ENCODE data around the gene KCTD12.

The KCTD12 gene

GRCh38 chr13:76865996-76866503 is 20.2 kb downstream of the KCTD12 start:
- TF ChIP-seq SPI1 (IDR thresholded peaks at IDR 0.05; ENCODE audit: low read depth, low read length) (no peak), TAF1 (IDR thresholded peaks at IDR 0.05; ENCODE audit: low read depth, low read length) (no peak), POU2F2 (IDR thresholded peaks at IDR 0.05; ENCODE audit: low read depth, low read length) (no peak), POLR2AphosphoS5 (IDR thresholded peaks at IDR 0.05; ENCODE audit: low read depth, low read length) (no peak), PAX5 (IDR thresholded peaks at IDR 0.05; ENCODE audit: insufficient read depth, low read length, severe bottlenecking) (no peak), POLR2A (IDR thresholded peaks at IDR 0.05; ENCODE audit: low read depth, low read length) (no peak)
- no peak for FAIRE-seq

GRCh38 chr13:76865109-76865508 is 21.1 kb downstream of the KCTD12 start:
- TF ChIP-seq POLR2A (IDR thresholded peaks at IDR 0.05; ENCODE audit: low read depth, low read length) = no peak
- TF ChIP-seq PAX5 (IDR thresholded peaks at IDR 0.05; ENCODE audit: insufficient read depth, low read length, severe bottlenecking) = no peak
- no peak for TF ChIP-seq POU2F2 (IDR thresholded peaks at IDR 0.05; ENCODE audit: low read depth, low read length)
- TF ChIP-seq POLR2AphosphoS5 (IDR thresholded peaks at IDR 0.05; ENCODE audit: low read depth, low read length) = no peak
- TF ChIP-seq SPI1 (IDR thresholded peaks at IDR 0.05; ENCODE audit: low read depth, low read length) = no peak
- TF ChIP-seq TAF1 (IDR thresholded peaks at IDR 0.05; ENCODE audit: low read depth, low read length) = no peak
- DNase-seq (ENCODE audit: insufficient read length, low spot score) (no peak), FAIRE-seq (no peak)

More at GRCh38 chr13:76865996-76866503, 20.2 kb downstream of the KCTD12 start:
- no peak for DNase-seq (ENCODE audit: insufficient read length, low spot score)

GRCh38 chr13:76864259-76864658 is 21.9 kb downstream of the KCTD12 start:
- DNase-seq (ENCODE audit: insufficient read length, low spot score) (no peak), FAIRE-seq (no peak)
- TF ChIP-seq POU2F2 (IDR thresholded peaks at IDR 0.05; ENCODE audit: low read depth, low read length) (no peak), TAF1 (IDR thresholded peaks at IDR 0.05; ENCODE audit: low read depth, low read length) (no peak), POLR2A (IDR thresholded peaks at IDR 0.05; ENCODE audit: low read depth, low read length) (no peak), SPI1 (IDR thresholded peaks at IDR 0.05; ENCODE audit: low read depth, low read length) (no peak)

- DNase-seq (ENCODE audit: insufficient read length, low spot score) (no peak), FAIRE-seq (no peak)
- TF ChIP-seq POLR2A (IDR thresholded peaks at IDR 0.05; ENCODE audit: low read depth, low read length) = no peak
- no peak for TF ChIP-seq SPI1 (IDR thresholded peaks at IDR 0.05; ENCODE audit: low read depth, low read length)
Measured at GRCh38 chr13:76863022-76863421, 23.2 kb downstream of the KCTD12 start.

GRCh38 chr13:76861859-76862258 is 24.3 kb downstream of the KCTD12 start:
- TF ChIP-seq SPI1 (IDR thresholded peaks at IDR 0.05; ENCODE audit: low read depth, low read length) (no peak), TAF1 (IDR thresholded peaks at IDR 0.05; ENCODE audit: low read depth, low read length) (no peak), PAX5 (IDR thresholded peaks at IDR 0.05; ENCODE audit: insufficient read depth, low read length, severe bottlenecking) (no peak), POLR2A (IDR thresholded peaks at IDR 0.05; ENCODE audit: low read depth, low read length) (no peak), POLR2AphosphoS5 (IDR thresholded peaks at IDR 0.05; ENCODE audit: low read depth, low read length) (no peak), POU2F2 (IDR thresholded peaks at IDR 0.05; ENCODE audit: low read depth, low read length) (no peak)
- no peak for FAIRE-seq
- DNase-seq (ENCODE audit: insufficient read length, low spot score) = no peak

GRCh38 chr13:76860706-76861105 is 25.5 kb downstream of the KCTD12 start:
- FAIRE-seq (no peak), DNase-seq (ENCODE audit: insufficient read length, low spot score) (no peak)
- TF ChIP-seq PAX5 (IDR thresholded peaks at IDR 0.05; ENCODE audit: insufficient read depth, low read length, severe bottlenecking) (no peak), SPI1 (IDR thresholded peaks at IDR 0.05; ENCODE audit: low read depth, low read length) (no peak), POLR2AphosphoS5 (IDR thresholded peaks at IDR 0.05; ENCODE audit: low read depth, low read length) (no peak), POU2F2 (IDR thresholded peaks at IDR 0.05; ENCODE audit: low read depth, low read length) (no peak), POLR2A (IDR thresholded peaks at IDR 0.05; ENCODE audit: low read depth, low read length) (no peak), TAF1 (IDR thresholded peaks at IDR 0.05; ENCODE audit: low read depth, low read length) (no peak)

GRCh38 chr13:76854894-76855293 is 31.3 kb downstream of the KCTD12 start:
- no peak for TF ChIP-seq TAF1 (IDR thresholded peaks at IDR 0.05; ENCODE audit: low read depth, low read length)
- TF ChIP-seq PAX5 (IDR thresholded peaks at IDR 0.05; ENCODE audit: insufficient read depth, low read length, severe bottlenecking) = no peak
- no peak for TF ChIP-seq SPI1 (IDR thresholded peaks at IDR 0.05; ENCODE audit: low read depth, low read length)
- no peak for TF ChIP-seq POU2F2 (IDR thresholded peaks at IDR 0.05; ENCODE audit: low read depth, low read length)
- FAIRE-seq (no peak), DNase-seq (ENCODE audit: insufficient read length, low spot score) (no peak)

GRCh38 chr13:76853921-76854608 is 32.1 kb downstream of the KCTD12 start:
- TF ChIP-seq SPI1 (IDR thresholded peaks at IDR 0.05; ENCODE audit: low read depth, low read length) (no peak), POLR2AphosphoS5 (IDR thresholded peaks at IDR 0.05; ENCODE audit: low read depth, low read length) (no peak), POU2F2 (IDR thresholded peaks at IDR 0.05; ENCODE audit: low read depth, low read length) (no peak), TAF1 (IDR thresholded peaks at IDR 0.05; ENCODE audit: low read depth, low read length) (no peak), PAX5 (IDR thresholded peaks at IDR 0.05; ENCODE audit: insufficient read depth, low read length, severe bottlenecking) (no peak), POLR2A (IDR thresholded peaks at IDR 0.05; ENCODE audit: low read depth, low read length) (no peak)
- DNase-seq (ENCODE audit: insufficient read length, low spot score) (no peak), FAIRE-seq (no peak)

- FAIRE-seq = no peak
- TF ChIP-seq PAX5 (IDR thresholded peaks at IDR 0.05; ENCODE audit: insufficient read depth, low read length, severe bottlenecking) (no peak), POLR2AphosphoS5 (IDR thresholded peaks at IDR 0.05; ENCODE audit: low read depth, low read length) (no peak), TAF1 (IDR thresholded peaks at IDR 0.05; ENCODE audit: low read depth, low read length) (no peak), POLR2A (IDR thresholded peaks at IDR 0.05; ENCODE audit: low read depth, low read length) (no peak), SPI1 (IDR thresholded peaks at IDR 0.05; ENCODE audit: low read depth, low read length) (no peak), POU2F2 (IDR thresholded peaks at IDR 0.05; ENCODE audit: low read depth, low read length) (no peak)
- DNase-seq (ENCODE audit: insufficient read length, low spot score) = no peak
Measured at GRCh38 chr13:76853481-76853880, 32.7 kb downstream of the KCTD12 start.

GRCh38 chr13:76852986-76853385 is 33.2 kb downstream of the KCTD12 start:
- TF ChIP-seq PAX5 (IDR thresholded peaks at IDR 0.05; ENCODE audit: insufficient read depth, low read length, severe bottlenecking) (no peak), SPI1 (IDR thresholded peaks at IDR 0.05; ENCODE audit: low read depth, low read length) (no peak), POU2F2 (IDR thresholded peaks at IDR 0.05; ENCODE audit: low read depth, low read length) (no peak), POLR2AphosphoS5 (IDR thresholded peaks at IDR 0.05; ENCODE audit: low read depth, low read length) (no peak), TAF1 (IDR thresholded peaks at IDR 0.05; ENCODE audit: low read depth, low read length) (no peak), POLR2A (IDR thresholded peaks at IDR 0.05; ENCODE audit: low read depth, low read length) (no peak)
- FAIRE-seq (no peak), DNase-seq (ENCODE audit: insufficient read length, low spot score) (no peak)
